A673 (cell line): ENCODE data around the gene BEX3. TPM values are rescaled to one million over a fixed set of nuclear protein-coding genes. Genes with fewer than 3 reads are reported as not detected.

Experiments
- BruUV-seq: library from RNA; stranded (reverse); fragments of 400-500 nt; replicated peaks from 2 replicates; lab custom pipeline; 2021; lab: Mats Ljungman, UMichigan
- CTCF ChIA-PET: fragments of 300-600 bp; sonication (Branson Sonifier 250); formaldehyde crosslinking; loops from one replicate; lab custom pipeline; 2022; ENCODE audit warnings: antibody characterized with exemption; lab: Charles Lee
- POLR2A ChIA-PET: fragments of 300-600 bp; sonication (Branson Sonifier 250); formaldehyde crosslinking; loops from one replicate; lab custom pipeline; 2022; ENCODE audit warnings: antibody characterized with exemption; ENCODE audit not compliant: low non-redundant PET; lab: Charles Lee
- DNase-seq: peaks from one replicate; pipeline ENCODE4 v3.0.0-alpha.2; 2015; ENCODE audit warnings: low spot score
- H3K27ac ChIP-seq: fragments of 200-600 bp; sonication (generic); 2 replicates; pipeline ENCODE4 v1.5.1; 2016; ENCODE audit warnings: mixed run types, low read depth, mild to moderate bottlenecking, mixed read lengths, antibody characterized with exemption, low read length; ENCODE audit not compliant: poor library complexity, severe bottlenecking
- H3K27me3 ChIP-seq: fragments of 200-600 bp; sonication (generic); replicated peaks from 2 replicates; pipeline ENCODE4 v1.6.1; 2017; ENCODE audit warnings: mixed run types, low read depth, mild to moderate bottlenecking, mixed read lengths, antibody characterized with exemption, low read length; ENCODE audit not compliant: insufficient read depth, poor library complexity
- H3K36me3 ChIP-seq: fragments of 200-600 bp; sonication (generic); 2 replicates; pipeline ENCODE4 v1.6.1; 2016; ENCODE audit warnings: mixed run types, mild to moderate bottlenecking, mixed read lengths, antibody characterized with exemption, low read length; ENCODE audit not compliant: insufficient read depth, poor library complexity, severe bottlenecking
- H3K4me1 ChIP-seq: fragments of 200-600 bp; sonication (generic); 2 replicates; pipeline ENCODE4 v1.6.1; 2017; ENCODE audit warnings: mixed run types, mild to moderate bottlenecking, mixed read lengths, antibody characterized with exemption, low read length; ENCODE audit not compliant: insufficient read depth, poor library complexity, severe bottlenecking
- H3K4me3 ChIP-seq: fragments of 200-600 bp; sonication (generic); 2 replicates; pipeline ENCODE4 v1.5.1; 2016; ENCODE audit warnings: low read depth, mixed run types, mild to moderate bottlenecking, mixed read lengths, low read length; ENCODE audit not compliant: poor library complexity, severe bottlenecking
- H3K9me3 ChIP-seq: fragments of 200-600 bp; sonication (generic); 2 replicates; pipeline ENCODE4 v1.6.1; 2016; ENCODE audit warnings: mixed run types, low read depth, mild to moderate bottlenecking, mixed read lengths, antibody characterized with exemption, low read length; ENCODE audit not compliant: poor library complexity, severe bottlenecking
- CTCF ChIP-seq: fragments of 300-800, 200-600 bp; sonication (generic); conservative IDR thresholded peaks from 2 replicates; pipeline ENCODE4 v1.5.1; 2017; ENCODE audit warnings: low read depth, mild to moderate bottlenecking, antibody characterized with exemption, low read length, moderate library complexity, mixed read lengths
- EZH2 ChIP-seq: fragments of 200-600 bp; sonication (generic); IDR thresholded peaks from 2 replicates; pipeline ENCODE4 v1.6.1; 2017; ENCODE audit warnings: borderline replicate concordance, low read depth, mild to moderate bottlenecking, mixed read lengths, antibody characterized with exemption, low read length; ENCODE audit not compliant: poor library complexity, severe bottlenecking
- intact Hi-C: fragments of 100-400 bp; cut with micrococcal nuclease; formaldehyde crosslinking; loops from one replicate; pipeline ENCODE4 v1.10.0; 2022; ENCODE audit not compliant: unreplicated experiment
- total RNA-seq: library from RNA; stranded (reverse); gene quantifications from 2 replicates; pipeline ENCODE4 v1.2.3, GENCODE V29; 2021

BEX3 gene
- total RNA-seq, 1 experiment from 2014 or later = 254 TPM

- CTCF ChIA-PET = no interaction called here
- no peaks in the 10 kb centered on the region for H3K4me1 ChIP-seq
- no peaks in the 10 kb centered on the region for H3K9me3 ChIP-seq
- no peak for TF ChIP-seq CTCF
- TF ChIP-seq EZH2 = no peak
- H3K27me3 ChIP-seq = no peaks in the 10 kb centered on the region
- H3K27ac ChIP-seq = no peak overlapping the region
- H3K4me3 ChIP-seq = no peak overlapping the region
- intact Hi-C loops = no loop called here
- H3K36me3 ChIP-seq = peaks cover 2% of the 10 kb centered on the region
- no peak for DNase-seq
- POLR2A ChIA-PET = no interaction called here
- BruUV-seq = no TSS peak
Measured at GRCh38 chrX:103363046-103363445, 13.3 kb upstream of the BEX3 start.

DNA sequence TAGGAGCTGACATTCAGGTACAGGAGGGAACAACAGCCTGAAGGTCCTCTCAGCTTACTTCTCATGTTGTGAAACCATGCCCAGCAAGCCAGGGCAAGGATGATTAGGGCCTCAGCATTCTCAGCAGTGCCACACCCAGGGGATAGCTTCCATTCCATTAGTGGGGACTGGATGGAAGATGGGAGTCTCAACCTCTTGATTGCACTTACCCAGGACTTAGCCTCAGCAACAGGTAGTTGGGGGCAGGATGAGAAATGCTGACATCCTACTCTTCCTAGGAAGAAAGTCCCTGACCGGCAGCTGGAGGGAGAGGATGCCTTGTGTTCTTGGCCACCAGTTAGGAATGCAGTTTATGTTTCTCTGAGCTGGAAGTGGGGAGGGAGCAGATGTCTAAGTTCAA is 8.8 kb upstream of the BEX3 start:
- POLR2A ChIA-PET = no interaction called here

GRCh38 chrX:103369479-103369878 is 6.9 kb upstream of the BEX3 start:
- ChIA-PET CTCF (no interaction called here), POLR2A (no interaction called here)
- intact Hi-C loops = no loop called here
- no peak for TF ChIP-seq CTCF
- no peaks in the 10 kb centered on the region for H3K36me3 ChIP-seq
- no peak for DNase-seq
- H3K27me3 ChIP-seq = no peaks in the 10 kb centered on the region
- no peaks in the 10 kb centered on the region for H3K9me3 ChIP-seq
- BruUV-seq = no TSS peak
- H3K4me3 ChIP-seq = no peak overlapping the region
- no peak overlapping the region for H3K27ac ChIP-seq
- no peaks in the 10 kb centered on the region for H3K4me1 ChIP-seq

More for the DNA sequence above, 8.8 kb upstream of the BEX3 start:
- no TSS peak for BruUV-seq
- H3K27ac ChIP-seq = no peak overlapping the region
- H3K27me3 ChIP-seq = no peaks in the 10 kb centered on the region
- no peaks in the 10 kb centered on the region for H3K4me1 ChIP-seq
- H3K4me3 ChIP-seq = no peak overlapping the region
- H3K36me3 ChIP-seq = no peaks in the 10 kb centered on the region
- no peak for TF ChIP-seq EZH2
- TF ChIP-seq CTCF = no peak
- DNase-seq = no peak
- CTCF ChIA-PET = no interaction called here
- no peaks in the 10 kb centered on the region for H3K9me3 ChIP-seq
- intact Hi-C loops = no loop called here
